ENCODE data around the gene UNC93A. TPM values are rescaled to one million over a fixed set of nuclear protein-coding genes. Genes with fewer than 3 reads are reported as not detected.
A peak's percentile ranks its signal among the peaks of the same experiment; 100 is the strongest.
"Not testable (repeated sequence)": the region's sequence is repeated elsewhere in the genome, so short reads cannot be mapped to it uniquely, and the experiment has no call there.

Gene UNC93A
- total RNA-seq, 4 donors from 2014 or later, result not detected

DNA sequence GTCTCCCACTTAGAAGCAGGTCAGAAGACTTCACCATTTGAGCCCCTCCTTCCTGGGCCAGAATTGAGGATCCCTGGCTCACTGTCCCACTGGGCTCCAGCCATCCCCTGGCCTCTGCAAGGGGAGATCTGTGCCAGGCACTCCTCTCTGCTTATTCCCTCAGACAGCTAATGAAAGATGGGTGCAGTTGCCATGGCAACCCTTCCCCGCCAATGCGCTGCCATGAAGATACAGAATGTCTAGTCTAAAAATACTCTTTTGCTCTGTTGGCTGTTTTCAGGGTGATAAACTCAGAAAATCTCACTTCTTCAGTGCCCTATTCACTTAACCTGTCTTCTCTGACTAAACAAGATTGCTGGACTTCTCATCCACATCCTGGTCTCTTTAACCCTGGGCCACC lies 20.2 kb downstream of the UNC93A start:
- DNase-seq, result peak in 1 of 2 donors; percentile 16
- no peaks in the 10 kb centered on the region for H3K36me3 ChIP-seq
- H3K9me3 ChIP-seq, result no peaks in the 10 kb centered on the region
- no peaks in the 10 kb centered on the region for H3K4me1 ChIP-seq
- peak overlapping the region in 1 of 3 donors; percentile 19 for H3K27ac ChIP-seq
- intact Hi-C loops (cut with DNase I), result no loop called here
- no peaks in the 10 kb centered on the region for H3K27me3 ChIP-seq
- WGBS, 2 donors, result 74 to 93% methylated on average over 2 of the region's 2 CpGs
- no peak overlapping the region for H3K4me3 ChIP-seq (replicated peaks in 1 of 3)
- no peak for TF ChIP-seq POLR2A (IDR thresholded peaks at IDR 0.05)
- TF ChIP-seq, protein P1, sequence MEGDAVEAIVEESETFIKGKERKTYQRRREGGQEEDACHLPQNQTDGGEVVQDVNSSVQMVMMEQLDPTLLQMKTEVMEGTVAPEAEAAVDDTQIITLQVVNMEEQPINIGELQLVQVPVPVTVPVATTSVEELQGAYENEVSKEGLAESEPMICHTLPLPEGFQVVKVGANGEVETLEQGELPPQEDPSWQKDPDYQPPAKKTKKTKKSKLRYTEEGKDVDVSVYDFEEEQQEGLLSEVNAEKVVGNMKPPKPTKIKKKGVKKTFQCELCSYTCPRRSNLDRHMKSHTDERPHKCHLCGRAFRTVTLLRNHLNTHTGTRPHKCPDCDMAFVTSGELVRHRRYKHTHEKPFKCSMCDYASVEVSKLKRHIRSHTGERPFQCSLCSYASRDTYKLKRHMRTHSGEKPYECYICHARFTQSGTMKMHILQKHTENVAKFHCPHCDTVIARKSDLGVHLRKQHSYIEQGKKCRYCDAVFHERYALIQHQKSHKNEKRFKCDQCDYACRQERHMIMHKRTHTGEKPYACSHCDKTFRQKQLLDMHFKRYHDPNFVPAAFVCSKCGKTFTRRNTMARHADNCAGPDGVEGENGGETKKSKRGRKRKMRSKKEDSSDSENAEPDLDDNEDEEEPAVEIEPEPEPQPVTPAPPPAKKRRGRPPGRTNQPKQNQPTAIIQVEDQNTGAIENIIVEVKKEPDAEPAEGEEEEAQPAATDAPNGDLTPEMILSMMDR (IDR thresholded peaks at IDR 0.05), result no peak

DNA sequence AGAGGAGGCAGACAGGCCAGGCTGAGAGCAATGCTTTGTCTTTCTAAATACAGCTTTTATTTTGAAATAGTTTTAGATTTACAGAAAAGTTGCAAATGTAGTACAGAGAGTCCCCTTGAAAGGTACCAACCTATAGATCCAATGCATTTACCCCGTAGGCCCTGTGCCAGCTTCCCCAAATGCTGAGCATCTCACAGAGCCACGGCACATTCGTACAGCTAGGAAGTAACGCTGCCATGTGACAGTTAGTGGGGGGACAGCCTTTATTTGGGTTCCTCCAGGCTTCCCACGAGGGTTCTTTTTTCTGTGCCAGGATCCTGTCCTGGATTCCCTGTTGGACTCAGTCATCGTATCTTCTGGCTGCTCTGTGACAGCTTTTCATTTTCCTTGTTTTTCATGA lies 20.6 kb downstream of the UNC93A start:
- intact Hi-C loops (cut with DNase I); H3K27me3 ChIP-seq; H3K4me3 ChIP-seq (replicated peaks in 1 of 3); H3K4me1 ChIP-seq; H3K36me3 ChIP-seq; H3K9me3 ChIP-seq; DNase-seq: not testable (repeated sequence)
- WGBS, 2 donors, result 79 to 92% methylated on average over 5 to 6 of the region's 6 CpGs
- H3K27ac ChIP-seq, result peak overlapping the region in 1 of 3 donors; percentile 19

DNA sequence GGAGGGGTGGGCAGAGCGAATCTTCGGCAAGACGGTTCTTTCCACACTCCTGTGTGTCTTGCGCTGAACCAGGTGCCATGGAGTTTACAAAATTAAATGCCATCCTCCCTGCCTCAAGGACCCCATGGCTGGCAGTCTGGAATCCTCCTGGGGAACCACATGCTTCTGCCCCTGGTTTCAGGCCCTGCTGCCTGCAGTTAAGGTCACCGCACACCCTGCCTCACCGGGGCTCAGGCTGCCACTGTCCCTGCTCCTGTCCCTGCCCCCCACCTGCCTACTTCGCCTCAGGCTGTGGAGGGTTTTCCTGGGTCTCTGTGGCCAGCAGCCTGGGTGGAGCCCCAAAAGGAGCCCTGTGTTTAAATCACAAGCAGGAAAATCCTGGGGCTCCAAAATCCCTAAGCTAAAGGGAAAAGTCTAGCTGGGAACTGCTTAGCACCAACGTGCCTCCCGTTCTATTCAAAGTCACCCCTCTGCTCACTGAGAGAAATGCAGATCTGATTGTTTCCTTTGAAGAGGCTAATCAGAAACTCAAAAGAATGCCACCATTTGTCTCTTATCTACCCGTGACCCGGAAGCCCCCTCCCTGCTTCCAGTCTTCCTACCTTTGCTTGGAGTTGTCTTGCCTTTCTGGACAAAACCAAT lies 23.2 kb downstream of the UNC93A start:
- no peaks in the 10 kb centered on the region for H3K27me3 ChIP-seq
- no peak for DNase-seq
- H3K36me3 ChIP-seq, result no peaks in the 10 kb centered on the region
- intact Hi-C loops (cut with DNase I), result no loop called here
- H3K27ac ChIP-seq, result no peak overlapping the region
- peaks cover 0 to 5% of the 10 kb centered on the region in 2 donors for H3K4me1 ChIP-seq
- no peak for TF ChIP-seq POLR2A (IDR thresholded peaks at IDR 0.05)
- TF ChIP-seq, protein P1 (IDR thresholded peaks at IDR 0.05), result no peak
- no peak overlapping the region for H3K4me3 ChIP-seq (replicated peaks in 1 of 3)
- 75 to 82% methylated on average over 10 to 11 of the region's 11 CpGs for WGBS, 2 donors
- no peaks in the 10 kb centered on the region for H3K9me3 ChIP-seq

DNA sequence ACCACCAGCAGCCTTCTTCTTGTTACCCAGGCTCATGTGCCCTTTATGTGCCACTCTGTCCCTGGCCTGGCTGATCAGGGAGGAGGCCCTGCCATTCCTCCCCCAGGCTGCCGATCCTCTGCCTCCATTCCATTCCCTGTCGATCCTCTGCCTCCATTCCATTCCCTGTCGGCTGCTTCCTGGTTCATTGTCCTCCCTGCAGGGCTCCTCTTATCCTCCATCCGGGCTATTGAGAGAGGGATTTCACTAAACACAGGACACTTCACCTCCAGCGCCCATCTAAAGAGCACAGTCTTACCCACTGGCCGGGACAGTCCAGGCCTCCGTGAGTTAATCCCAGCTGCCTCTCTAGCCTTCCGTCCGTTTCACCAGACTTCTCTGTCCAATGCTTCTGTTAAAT lies 26.1 kb downstream of the UNC93A start:
- no peak overlapping the region for H3K27ac ChIP-seq
- H3K9me3 ChIP-seq, result no peaks in the 10 kb centered on the region
- H3K4me1 ChIP-seq, result peaks cover 0 to 5% of the 10 kb centered on the region in 2 donors
- intact Hi-C loops (cut with DNase I), result no loop called here
- no peaks in the 10 kb centered on the region for H3K36me3 ChIP-seq
- TF ChIP-seq, protein P1 (IDR thresholded peaks at IDR 0.05), result no peak
- TF ChIP-seq POLR2A (IDR thresholded peaks at IDR 0.05), result no peak
- no peak for DNase-seq
- no peak overlapping the region for H3K4me3 ChIP-seq (replicated peaks in 1 of 3)
- 79 to 86% methylated on average over 9 of the region's 9 CpGs for WGBS, 2 donors
- H3K27me3 ChIP-seq, result no peaks in the 10 kb centered on the region

DNA sequence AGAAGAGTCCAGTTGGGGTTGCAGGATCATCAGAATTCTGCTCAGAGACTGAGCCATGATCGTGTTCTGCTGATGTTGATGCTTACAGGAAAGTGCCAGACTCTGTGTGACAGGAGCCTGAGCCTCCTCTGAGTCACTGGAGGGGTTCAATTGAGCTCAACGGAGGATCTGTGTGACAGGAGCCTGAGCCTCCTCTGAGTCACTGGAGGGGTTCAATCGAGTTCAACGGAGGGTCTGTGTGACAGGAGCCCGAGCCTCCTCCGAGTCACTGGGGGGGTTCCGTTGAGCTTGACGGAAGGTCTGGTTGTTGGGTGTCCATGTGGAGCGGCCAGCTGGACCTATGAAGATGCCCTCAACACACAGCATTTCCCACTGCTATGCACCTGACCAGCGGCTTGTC lies 27.2 kb downstream of the UNC93A start:
- H3K27me3 ChIP-seq; H3K4me3 ChIP-seq (replicated peaks in 1 of 3); DNase-seq; H3K9me3 ChIP-seq; H3K36me3 ChIP-seq; H3K27ac ChIP-seq; intact Hi-C loops (cut with DNase I); H3K4me1 ChIP-seq: not testable (repeated sequence)
- 82 to 83% methylated on average over 3 to 8 of the region's 10 CpGs for WGBS, 2 donors

DNA sequence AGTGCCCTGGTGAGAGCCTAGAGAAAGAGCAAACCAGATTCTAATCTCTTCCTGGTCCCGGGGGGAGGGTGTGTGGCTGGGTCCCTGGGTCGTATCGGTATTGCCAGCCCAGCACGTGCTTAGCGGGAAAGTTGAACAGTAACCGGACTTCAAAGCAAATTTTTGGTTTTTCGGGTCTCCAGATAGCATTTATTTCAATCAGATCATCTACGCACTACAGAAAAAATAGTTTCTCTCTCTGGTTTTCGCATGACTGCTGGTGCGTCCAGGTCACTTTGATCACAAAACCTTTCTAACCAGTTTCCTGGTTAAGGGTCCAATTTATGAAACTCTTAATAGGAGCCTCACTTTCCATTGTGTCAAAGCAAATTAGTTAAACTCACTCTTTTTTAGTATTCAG lies 27.7 kb downstream of the UNC93A start:
- H3K4me1 ChIP-seq; H3K36me3 ChIP-seq; H3K27ac ChIP-seq; H3K27me3 ChIP-seq; intact Hi-C loops (cut with DNase I); H3K4me3 ChIP-seq (replicated peaks in 1 of 3); H3K9me3 ChIP-seq: not testable (repeated sequence)
- WGBS, 2 donors, result 31 to 60% methylated on average over 10 of the region's 10 CpGs
- DNase-seq, result peak; percentile 41 to 48

DNA sequence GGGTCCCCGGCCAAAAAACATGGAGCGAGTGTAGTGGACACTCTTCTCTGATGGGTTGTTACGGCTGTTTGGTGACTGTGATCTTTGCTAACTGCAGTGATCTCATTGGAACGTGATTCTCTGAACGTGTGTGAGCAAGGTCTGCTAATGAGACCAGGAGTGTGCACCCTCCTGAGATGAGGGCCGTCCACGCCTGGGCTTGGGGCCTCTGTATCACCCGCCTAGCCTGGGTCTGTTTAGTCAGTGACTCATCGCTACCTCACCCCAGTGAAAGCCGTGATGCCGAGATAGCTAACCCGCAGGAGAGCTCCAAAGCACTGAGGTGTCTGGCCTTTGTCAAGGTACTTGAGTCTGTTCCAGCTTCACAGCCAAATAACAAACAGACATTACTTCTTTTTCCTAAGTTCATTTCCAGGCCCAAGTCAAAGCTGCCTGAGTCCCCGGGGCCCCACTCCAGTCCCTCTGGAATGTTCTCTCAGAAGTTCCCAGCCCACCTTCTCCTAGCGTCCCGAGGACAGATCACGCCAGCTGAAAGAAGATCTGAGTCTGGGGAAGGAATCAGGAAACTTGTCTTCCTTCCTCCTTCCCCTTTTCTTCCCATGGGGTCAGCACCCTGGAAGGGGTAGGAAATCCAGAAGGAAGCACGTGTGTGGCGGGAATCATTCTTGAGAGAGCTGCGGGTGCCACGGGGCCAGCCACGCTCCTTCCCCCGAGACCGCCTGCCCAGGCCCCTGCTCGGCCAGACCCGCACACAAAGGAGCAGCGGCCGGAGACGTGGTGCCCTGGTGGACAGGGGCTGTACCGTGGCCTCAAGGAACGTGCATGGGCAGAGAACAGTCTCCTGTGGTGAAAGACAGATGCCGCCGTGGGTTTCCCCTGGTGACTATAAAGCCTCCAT lies 29.0 kb downstream of the UNC93A start:
- H3K4me1 ChIP-seq; H3K27ac ChIP-seq; H3K9me3 ChIP-seq; DNase-seq; intact Hi-C loops (cut with DNase I); H3K36me3 ChIP-seq; H3K4me3 ChIP-seq (replicated peaks in 1 of 3); H3K27me3 ChIP-seq: not testable (repeated sequence)
- 85% methylated on average over 11 of the region's 32 CpGs; no CpG with 5 or more reads in 1 of the 2 donors for WGBS, 2 donors

DNA sequence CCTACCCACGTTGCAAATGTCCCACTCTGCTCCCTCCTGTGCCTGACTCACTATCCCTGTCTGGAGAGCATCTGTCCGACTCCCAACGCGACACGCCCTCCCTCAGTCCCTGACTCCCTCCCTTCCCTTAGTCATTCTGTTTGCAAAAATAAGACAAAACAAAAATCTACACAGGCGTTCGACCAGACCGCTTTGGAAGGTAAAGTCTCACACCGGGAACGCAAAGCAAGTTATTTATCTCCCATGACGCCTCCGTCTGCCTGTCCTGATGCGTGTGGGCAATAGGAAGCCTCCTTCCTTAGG lies 29.6 kb downstream of the UNC93A start:
- H3K36me3 ChIP-seq; H3K27me3 ChIP-seq; H3K27ac ChIP-seq; intact Hi-C loops (cut with DNase I); H3K9me3 ChIP-seq; H3K4me1 ChIP-seq; H3K4me3 ChIP-seq (replicated peaks in 1 of 3); DNase-seq: not testable (repeated sequence)
- WGBS, 2 donors, result 90% methylated on average over 13 of the region's 13 CpGs; no CpG with 5 or more reads in 1 of the 2 donors

DNA sequence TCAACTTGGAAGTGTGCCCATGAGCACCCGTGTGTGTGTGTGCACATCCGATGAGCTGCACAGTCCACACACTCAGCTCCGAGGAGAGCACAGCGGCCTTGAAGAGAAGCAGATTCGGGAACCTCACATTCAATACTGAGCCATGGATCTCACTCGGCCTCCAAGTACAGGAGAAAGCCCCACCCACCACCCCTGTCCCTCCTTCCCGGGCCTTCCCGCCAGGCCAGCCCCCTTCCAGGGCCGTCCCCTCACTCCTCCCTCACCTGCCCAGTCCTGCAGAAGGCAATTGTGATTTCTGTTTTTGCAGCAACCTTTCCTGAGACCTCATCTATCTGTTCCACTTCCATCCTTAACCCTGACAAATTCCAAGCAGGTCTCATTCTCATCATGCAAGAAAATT lies 30.1 kb downstream of the UNC93A start:
- intact Hi-C loops (cut with DNase I); H3K36me3 ChIP-seq; H3K9me3 ChIP-seq; H3K27me3 ChIP-seq; H3K4me3 ChIP-seq (replicated peaks in 1 of 3); H3K4me1 ChIP-seq; H3K27ac ChIP-seq; DNase-seq: not testable (repeated sequence)
- WGBS, 2 donors, result 53 to 83% methylated on average over 3 to 7 of the region's 9 CpGs
